Measurements from ENCODE around the gene BSDC1. TPM values are rescaled to one million over a fixed set of nuclear protein-coding genes. Genes with fewer than 3 reads are reported as not detected.

Gene BSDC1
- total and polyA plus RNA-seq, 10 of the 15 experiments (the other 5 are each of a cell fraction or from before 2014, with no cell fraction given): 3.0 to 39.7 (median 22.8) TPM

DNA sequence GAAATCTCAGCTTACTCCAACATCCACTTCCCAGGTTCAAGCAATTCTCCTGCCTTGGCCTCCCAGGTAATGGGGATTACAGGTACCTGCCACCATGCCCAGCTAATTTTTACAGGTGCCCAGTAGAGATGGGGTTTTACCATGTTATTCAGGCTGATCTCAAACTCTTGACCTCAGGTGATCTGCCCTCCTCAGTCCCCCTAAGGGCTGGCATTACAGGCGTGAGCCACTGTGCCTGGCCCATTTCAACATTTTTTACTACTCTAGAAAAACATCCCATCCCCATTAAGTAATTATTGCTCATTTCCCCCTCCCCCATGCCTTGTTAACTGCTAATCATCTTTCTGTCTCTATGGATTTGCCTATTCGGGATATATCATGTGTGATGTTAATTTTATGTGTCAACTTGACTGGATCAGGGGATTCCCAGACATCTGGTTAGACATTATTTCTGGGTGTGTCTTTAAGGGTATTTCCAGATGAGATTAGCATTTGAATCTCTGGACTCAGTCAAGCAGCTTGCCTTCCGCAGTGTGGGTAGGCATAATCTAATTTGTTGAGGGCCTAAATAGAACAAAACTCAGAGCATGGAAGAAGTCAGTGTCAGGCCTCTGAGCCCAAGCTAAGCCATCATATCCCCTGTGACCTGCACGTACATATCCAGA is 37.6 kb upstream of the BSDC1 start (continued):
- TF ChIP-seq ATF7 (IDR thresholded peaks at IDR 0.05; ENCODE audit: low read depth): 0 out of 2 replicates have a peak, but pooled peaks have one; percentile 18
- TF ChIP-seq, protein P1, sequence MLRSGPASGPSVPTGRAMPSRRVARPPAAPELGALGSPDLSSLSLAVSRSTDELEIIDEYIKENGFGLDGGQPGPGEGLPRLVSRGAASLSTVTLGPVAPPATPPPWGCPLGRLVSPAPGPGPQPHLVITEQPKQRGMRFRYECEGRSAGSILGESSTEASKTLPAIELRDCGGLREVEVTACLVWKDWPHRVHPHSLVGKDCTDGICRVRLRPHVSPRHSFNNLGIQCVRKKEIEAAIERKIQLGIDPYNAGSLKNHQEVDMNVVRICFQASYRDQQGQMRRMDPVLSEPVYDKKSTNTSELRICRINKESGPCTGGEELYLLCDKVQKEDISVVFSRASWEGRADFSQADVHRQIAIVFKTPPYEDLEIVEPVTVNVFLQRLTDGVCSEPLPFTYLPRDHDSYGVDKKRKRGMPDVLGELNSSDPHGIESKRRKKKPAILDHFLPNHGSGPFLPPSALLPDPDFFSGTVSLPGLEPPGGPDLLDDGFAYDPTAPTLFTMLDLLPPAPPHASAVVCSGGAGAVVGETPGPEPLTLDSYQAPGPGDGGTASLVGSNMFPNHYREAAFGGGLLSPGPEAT (IDR thresholded peaks at IDR 0.05; ENCODE audit: low read depth): peak; percentile 68
- TF ChIP-seq SMARCA5 (IDR thresholded peaks at IDR 0.05): peak; percentile 77
- TF ChIP-seq IKZF1 (conservative IDR thresholded peaks at IDR 0.05): peak; percentile 47; the same call in 1 of the 2 replicates
- peak in 1 of 2 experiments; percentile 22; a peak in 1 of 4 replicates for TF ChIP-seq IKZF2 (IDR thresholded peaks at IDR 0.05)
- no peak for TF ChIP-seq NFYA (IDR thresholded peaks at IDR 0.05; ENCODE audit: borderline replicate concordance, low read depth, low read length)
- TF ChIP-seq, protein P2, sequence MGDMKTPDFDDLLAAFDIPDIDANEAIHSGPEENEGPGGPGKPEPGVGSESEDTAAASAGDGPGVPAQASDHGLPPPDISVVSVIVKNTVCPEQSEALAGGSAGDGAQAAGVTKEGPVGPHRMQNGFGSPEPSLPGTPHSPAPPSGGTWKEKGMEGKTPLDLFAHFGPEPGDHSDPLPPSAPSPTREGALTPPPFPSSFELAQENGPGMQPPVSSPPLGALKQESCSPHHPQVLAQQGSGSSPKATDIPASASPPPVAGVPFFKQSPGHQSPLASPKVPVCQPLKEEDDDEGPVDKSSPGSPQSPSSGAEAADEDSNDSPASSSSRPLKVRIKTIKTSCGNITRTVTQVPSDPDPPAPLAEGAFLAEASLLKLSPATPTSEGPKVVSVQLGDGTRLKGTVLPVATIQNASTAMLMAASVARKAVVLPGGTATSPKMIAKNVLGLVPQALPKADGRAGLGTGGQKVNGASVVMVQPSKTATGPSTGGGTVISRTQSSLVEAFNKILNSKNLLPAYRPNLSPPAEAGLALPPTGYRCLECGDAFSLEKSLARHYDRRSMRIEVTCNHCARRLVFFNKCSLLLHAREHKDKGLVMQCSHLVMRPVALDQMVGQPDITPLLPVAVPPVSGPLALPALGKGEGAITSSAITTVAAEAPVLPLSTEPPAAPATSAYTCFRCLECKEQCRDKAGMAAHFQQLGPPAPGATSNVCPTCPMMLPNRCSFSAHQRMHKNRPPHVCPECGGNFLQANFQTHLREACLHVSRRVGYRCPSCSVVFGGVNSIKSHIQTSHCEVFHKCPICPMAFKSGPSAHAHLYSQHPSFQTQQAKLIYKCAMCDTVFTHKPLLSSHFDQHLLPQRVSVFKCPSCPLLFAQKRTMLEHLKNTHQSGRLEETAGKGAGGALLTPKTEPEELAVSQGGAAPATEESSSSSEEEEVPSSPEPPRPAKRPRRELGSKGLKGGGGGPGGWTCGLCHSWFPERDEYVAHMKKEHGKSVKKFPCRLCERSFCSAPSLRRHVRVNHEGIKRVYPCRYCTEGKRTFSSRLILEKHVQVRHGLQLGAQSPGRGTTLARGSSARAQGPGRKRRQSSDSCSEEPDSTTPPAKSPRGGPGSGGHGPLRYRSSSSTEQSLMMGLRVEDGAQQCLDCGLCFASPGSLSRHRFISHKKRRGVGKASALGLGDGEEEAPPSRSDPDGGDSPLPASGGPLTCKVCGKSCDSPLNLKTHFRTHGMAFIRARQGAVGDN (IDR thresholded peaks at IDR 0.05): peak; percentile 61; the same call in 1 of the 2 replicates

All from GM12878 (cell line).